GM19043 (cell line): ENCODE measurements around the gene ATP6V0D1.
"Not testable (repeated sequence)": the region's sequence is repeated elsewhere in the genome, so short reads cannot be mapped to it uniquely, and the experiment has no call there.

Experiments
- ATAC-seq: cut with Tn5 transposase; IDR thresholded peaks from one replicate; pipeline ENCODE4 v1.9.1; 2021; ENCODE audit warnings: low read depth; ENCODE audit not compliant: unreplicated experiment

The ATP6V0D1 gene

GRCh38 chr16:67480833-67481560 is at the start of gene ATP6V0D1:
Gene ATP6V0D1, minus strand, starts transcription at chr16:67481157. Its CDS starts 71 bp downstream, at chr16:67481086.
- ATAC-seq: peak; percentile 92

GRCh38 chr16:67530013-67530939 is 49.3 kb upstream of the ATP6V0D1 start:
- ATAC-seq: peak; percentile 35

- ATAC-seq: no peak
Observed at GRCh38 chr16:67529582-67530012, 48.6 kb upstream of the ATP6V0D1 start.

- no peak for ATAC-seq
Observed at GRCh38 chr16:67528870-67529581, 48.1 kb upstream of the ATP6V0D1 start.

- ATAC-seq: no peak
Observed at GRCh38 chr16:67528222-67528869, 47.4 kb upstream of the ATP6V0D1 start, which contains the start of gene RIPOR1. Gene RIPOR1, plus strand, starts transcription at chr16:67528829. Its CDS starts 9,618 bp downstream, at chr16:67538447.

GRCh38 chr16:67526149-67526791 is 45.3 kb upstream of the ATP6V0D1 start:
- ATAC-seq: no peak

GRCh38 chr16:67525176-67525860 is 44.4 kb upstream of the ATP6V0D1 start:
- ATAC-seq: no peak

- ATAC-seq: peak; percentile 65
Observed at GRCh38 chr16:67521095-67521804, 40.3 kb upstream of the ATP6V0D1 start.

- no peak for ATAC-seq
Observed at GRCh38 chr16:67519242-67519641, 38.3 kb upstream of the ATP6V0D1 start.

- no peak for ATAC-seq
Observed at GRCh38 chr16:67518676-67519075, 37.7 kb upstream of the ATP6V0D1 start.

GRCh38 chr16:67517661-67518423 is 36.9 kb upstream of the ATP6V0D1 start:
- peak; percentile 30 for ATAC-seq

GRCh38 chr16:67517155-67517445 is 36.1 kb upstream of the ATP6V0D1 start:
- ATAC-seq: no peak

GRCh38 chr16:67516296-67517154 is 35.6 kb upstream of the ATP6V0D1 start:
- no peak for ATAC-seq

GRCh38 chr16:67514382-67514828 is 33.4 kb upstream of the ATP6V0D1 start:
- ATAC-seq: peak; percentile 57

- ATAC-seq: not testable (repeated sequence)
Observed at GRCh38 chr16:67513892-67514291, 32.9 kb upstream of the ATP6V0D1 start.

- no peak for ATAC-seq
Observed at GRCh38 chr16:67509016-67509415, 28.1 kb upstream of the ATP6V0D1 start.

- no peak for ATAC-seq
Observed at GRCh38 chr16:67506468-67506867, 25.5 kb upstream of the ATP6V0D1 start.
